ENCODE measurements around the gene PDE11A.

GRCh38 chr2:177810906-177811305, 261.7 kb downstream of the PDE11A start:
- TF ChIP-seq ZC3H10 (CRISPR knock-in tag; IDR thresholded peaks at IDR 0.05) (no peak), PATZ1 (CRISPR knock-in tag; IDR thresholded peaks at IDR 0.05; ENCODE audit: borderline replicate concordance) (no peak), GLIS3 (CRISPR knock-in tag; IDR thresholded peaks at IDR 0.05) (no peak), ZFP3 (CRISPR knock-in tag; IDR thresholded peaks at IDR 0.05) (no peak), ZFP30 (CRISPR knock-in tag; IDR thresholded peaks at IDR 0.05) (no peak)
